ENCODE results near the gene E2F6. TPM values are rescaled to one million over a fixed set of nuclear protein-coding genes. Genes with fewer than 3 reads are reported as not detected.

E2F6 gene
- total RNA-seq, 1 donor from 2014 or later, result 23.1 TPM

- DNase-seq (ENCODE audit: low spot score in 2 of 2, unreplicated experiment in 2 of 2), result no peak
- H3K27ac Mint-ChIP-seq, result no peak overlapping the region
Measured at GRCh38 chr2:11397513-11397912, 68.4 kb downstream of the E2F6 start.

GRCh38 chr2:11396467-11397445 lies 69.2 kb downstream of the E2F6 start:
- Mint-ChIP-seq H3K9me3 (no peaks in the 10 kb centered on the region), H3K36me3 (no peaks in the 10 kb centered on the region), H3K27me3 (ENCODE audit: low read depth) (no peaks in the 10 kb centered on the region), H3K27ac (no peak overlapping the region), H3K4me3 (no peak overlapping the region), H3K4me1 (peaks cover 14% of the 10 kb centered on the region)
- DNase-seq (ENCODE audit: low spot score in 2 of 2, unreplicated experiment in 2 of 2), result no peak
- TF ChIP-seq CTCF (IDR thresholded peaks at IDR 0.05; ENCODE audit: unreplicated experiment), result no peak

More at GRCh38 chr2:11397513-11397912, 68.4 kb downstream of the E2F6 start:
- no peak overlapping the region for H3K4me3 Mint-ChIP-seq
- no peaks in the 10 kb centered on the region for H3K27me3 Mint-ChIP-seq (ENCODE audit: low read depth)
- H3K4me1 Mint-ChIP-seq, result peaks cover 9% of the 10 kb centered on the region
- no peak for TF ChIP-seq CTCF (IDR thresholded peaks at IDR 0.05; ENCODE audit: unreplicated experiment)
- H3K9me3 Mint-ChIP-seq, result no peaks in the 10 kb centered on the region
- H3K36me3 Mint-ChIP-seq, result no peaks in the 10 kb centered on the region

- Mint-ChIP-seq H3K27ac (no peak overlapping the region), H3K4me3 (no peak overlapping the region), H3K36me3 (no peaks in the 10 kb centered on the region), H3K4me1 (peaks cover 20% of the 10 kb centered on the region), H3K9me3 (no peaks in the 10 kb centered on the region), H3K27me3 (ENCODE audit: low read depth) (no peaks in the 10 kb centered on the region)
- DNase-seq (ENCODE audit: low spot score in 2 of 2, unreplicated experiment in 2 of 2), result no peak
- TF ChIP-seq CTCF (IDR thresholded peaks at IDR 0.05; ENCODE audit: unreplicated experiment), result no peak
Measured at GRCh38 chr2:11396021-11396420, 69.9 kb downstream of the E2F6 start.

GRCh38 chr2:11395389-11395788 lies 70.6 kb downstream of the E2F6 start:
- H3K4me1 Mint-ChIP-seq, result peaks cover 21% of the 10 kb centered on the region
- H3K9me3 Mint-ChIP-seq, result no peaks in the 10 kb centered on the region
- no peaks in the 10 kb centered on the region for H3K27me3 Mint-ChIP-seq (ENCODE audit: low read depth)
- no peak overlapping the region for H3K4me3 Mint-ChIP-seq
- no peaks in the 10 kb centered on the region for H3K36me3 Mint-ChIP-seq
- no peak for DNase-seq (ENCODE audit: low spot score in 2 of 2, unreplicated experiment in 2 of 2)
- H3K27ac Mint-ChIP-seq, result peak overlapping the region; percentile 19
- TF ChIP-seq CTCF (IDR thresholded peaks at IDR 0.05; ENCODE audit: unreplicated experiment), result no peak

Other genes with a start within 250 kb of the E2F6 start
- 37.5 to 46.3 TPM (median 45.4 TPM) in 3 replicates for gene ROCK2, start 121.5 kb downstream of the E2F6 start, total RNA-seq
- 22.9 to 26.6 TPM (median 26.6 TPM) in 3 replicates for gene GREB1, start 67.9 kb upstream of the E2F6 start, total RNA-seq
- gene NTSR2, start 204.0 kb upstream of the E2F6 start, total RNA-seq, result not detected in 3 replicates